Measurements from ENCODE around the gene CORO1C.

DNA sequence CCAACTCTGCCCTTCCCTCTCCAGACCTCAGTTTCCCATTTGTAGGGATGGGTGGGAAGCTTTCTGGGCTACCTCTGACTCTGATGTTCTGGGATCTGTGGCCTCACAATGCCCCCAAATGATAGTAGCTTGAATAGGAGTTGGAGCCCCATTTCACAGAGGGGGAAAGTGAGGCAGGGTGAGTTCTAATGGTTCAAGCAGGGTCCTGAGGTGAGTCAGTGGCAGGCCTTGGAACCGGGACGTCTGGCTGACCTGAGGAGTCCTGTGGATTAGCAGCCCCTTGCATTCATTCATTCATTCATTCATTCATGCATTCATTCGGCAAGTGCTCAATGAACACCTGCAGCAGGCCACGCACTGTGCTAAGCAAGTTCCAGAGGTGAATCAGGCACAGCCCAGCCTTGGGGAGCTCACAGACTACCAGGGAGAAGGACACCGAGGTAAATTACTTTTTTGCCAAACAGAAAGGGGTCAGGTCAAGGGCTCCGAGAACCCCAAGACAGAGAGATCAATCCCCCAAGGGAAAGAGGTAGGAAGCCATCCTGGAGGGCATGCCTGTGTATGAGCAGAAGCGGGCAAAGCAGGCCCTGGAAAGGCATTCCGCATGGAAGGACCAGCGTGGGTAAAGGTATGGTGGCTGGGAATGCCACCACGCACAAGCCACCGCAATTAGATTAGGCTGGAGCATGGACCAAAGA lies 132.6 kb downstream of the CORO1C start:
- TF ChIP-seq EP300 (IDR thresholded peaks at IDR 0.05) (no peak), POLR2AphosphoS5 (IDR thresholded peaks at IDR 0.05) (no peak)
